GM18499 (cell line): ENCODE measurements around the gene TM2D3.

Experiments
- ATAC-seq: cut with Tn5 transposase; IDR thresholded peaks from one replicate; pipeline ENCODE4 v1.9.1; 2021; ENCODE audit warnings: moderate number of reproducible peaks; ENCODE audit not compliant: insufficient read depth, unreplicated experiment

TM2D3 gene

GRCh38 chr15:101625980-101626379 is 26.2 kb downstream of the TM2D3 start:
- ATAC-seq: no peak

- ATAC-seq: no peak
Measured at GRCh38 chr15:101625184-101625583, 27.0 kb downstream of the TM2D3 start.

GRCh38 chr15:101623367-101624304 is 28.5 kb downstream of the TM2D3 start:
- no peak for ATAC-seq

- ATAC-seq: no peak
Measured at GRCh38 chr15:101621961-101622360, 30.2 kb downstream of the TM2D3 start.

- no peak for ATAC-seq
Measured at GRCh38 chr15:101620671-101621070, 31.5 kb downstream of the TM2D3 start.

GRCh38 chr15:101619615-101619865 is 32.6 kb downstream of the TM2D3 start:
- no peak for ATAC-seq

- no peak for ATAC-seq
Measured at GRCh38 chr15:101618851-101619614, 33.1 kb downstream of the TM2D3 start.

- no peak for ATAC-seq
Measured at GRCh38 chr15:101618076-101618475, 34.1 kb downstream of the TM2D3 start.

GRCh38 chr15:101617390-101617965 is 34.7 kb downstream of the TM2D3 start:
- no peak for ATAC-seq

GRCh38 chr15:101615986-101616848 is 36.0 kb downstream of the TM2D3 start:
- no peak for ATAC-seq

GRCh38 chr15:101615414-101615985 is 36.7 kb downstream of the TM2D3 start:
- no peak for ATAC-seq

GRCh38 chr15:101614761-101615160 is 37.4 kb downstream of the TM2D3 start:
- ATAC-seq: no peak

GRCh38 chr15:101614001-101614585 is 38.1 kb downstream of the TM2D3 start:
- ATAC-seq: no peak

- no peak for ATAC-seq
Measured at GRCh38 chr15:101613130-101614000, 38.8 kb downstream of the TM2D3 start.

GRCh38 chr15:101612676-101613075 is 39.5 kb downstream of the TM2D3 start:
- no peak for ATAC-seq

GRCh38 chr15:101611580-101612299 is 40.4 kb downstream of the TM2D3 start:
- ATAC-seq: no peak

GRCh38 chr15:101611007-101611406 is 41.2 kb downstream of the TM2D3 start:
- no peak for ATAC-seq

GRCh38 chr15:101610611-101611000 is 41.6 kb downstream of the TM2D3 start:
- no peak for ATAC-seq
